HEK293T (cell line): ENCODE measurements around the gene CNPPD1.

Experiments used
- CTCF ChIA-PET: fragments of 350-600 bp; formaldehyde crosslinking; extraction: SDS; loops from one replicate; lab custom pipeline; 2021; ENCODE audit warnings: antibody characterized with exemption, inconsistent platforms; lab: Yijun Ruan, JAX
- POLR2A ChIA-PET: fragments of 350-600 bp; formaldehyde crosslinking; extraction: SDS; loops from one replicate; lab custom pipeline; 2020; ENCODE audit warnings: antibody characterized with exemption, inconsistent platforms; lab: Yijun Ruan, JAX
- DNase-seq: peaks from one replicate; pipeline ENCODE4 v3.0.0; 2012; ENCODE audit warnings: mixed read lengths; ENCODE audit errors: extremely low spot score
- ARNT ChIP-seq: fragments of 450-650 bp; IDR thresholded peaks from 2 replicates; pipeline ENCODE4 v1.6.1; 2017; ENCODE audit warnings: mild to moderate bottlenecking
- BHLHE40 ChIP-seq: fragments of 450-650 bp; IDR thresholded peaks from 2 replicates; pipeline ENCODE4 v1.6.1; 2016; ENCODE audit warnings: mild to moderate bottlenecking, moderate library complexity, borderline replicate concordance
- CTBP1 ChIP-seq: fragments of 450-650 bp; IDR thresholded peaks from 2 replicates; pipeline ENCODE4 v1.6.1; 2016; ENCODE audit warnings: borderline replicate concordance
- ELF4 ChIP-seq: fragments of 450-650 bp; IDR thresholded peaks from 2 replicates; pipeline ENCODE4 v1.6.1; 2017; ENCODE audit warnings: antibody characterized with exemption
- FOXA1 ChIP-seq: fragments of 450-650 bp; IDR thresholded peaks from 2 replicates; pipeline ENCODE4 v1.6.1; 2016; ENCODE audit warnings: mild to moderate bottlenecking
- FOXK2 ChIP-seq: fragments of 450-650 bp; IDR thresholded peaks from 2 replicates; pipeline ENCODE4 v1.6.1; 2016; ENCODE audit warnings: mild to moderate bottlenecking
- FOXM1 ChIP-seq: fragments of 450-650 bp; IDR thresholded peaks from 2 replicates; pipeline ENCODE4 v1.6.1; 2017; ENCODE audit warnings: mild to moderate bottlenecking, borderline replicate concordance
- HDGF ChIP-seq: fragments of 450-650 bp; IDR thresholded peaks from 2 replicates; pipeline ENCODE4 v1.6.1; 2017; ENCODE audit warnings: antibody characterized with exemption, borderline replicate concordance
- L3MBTL2 ChIP-seq: fragments of 450-650 bp; conservative IDR thresholded peaks from 2 replicates; pipeline ENCODE4 v1.6.1; 2016; ENCODE audit warnings: mild to moderate bottlenecking
- LEF1 ChIP-seq: fragments of 450-650 bp; IDR thresholded peaks from 2 replicates; pipeline ENCODE4 v1.6.1; 2017; ENCODE audit warnings: mild to moderate bottlenecking, borderline replicate concordance
- NFRKB ChIP-seq: fragments of 450-650 bp; IDR thresholded peaks from 2 replicates; pipeline ENCODE4 v1.6.1; 2016; ENCODE audit warnings: mild to moderate bottlenecking, moderate library complexity
- SP1 ChIP-seq: fragments of 450-650 bp; IDR thresholded peaks from 2 replicates; pipeline ENCODE4 v1.6.1; 2017
- SUZ12 ChIP-seq: fragments of 450-650 bp; IDR thresholded peaks from 2 replicates; pipeline ENCODE4 v1.6.1; 2016; ENCODE audit warnings: mild to moderate bottlenecking
- TARDBP ChIP-seq: fragments of 450-650 bp; IDR thresholded peaks from 2 replicates; pipeline ENCODE4 v1.6.1; 2016
- ZNF384 ChIP-seq: fragments of 450-650 bp; IDR thresholded peaks from 2 replicates; pipeline ENCODE4 v1.6.1; 2016
- TF ChIP-seq, protein P1 (sequence below): fragments of 450-650 bp; IDR thresholded peaks from 2 replicates; pipeline ENCODE4 v1.6.1; 2016

The CNPPD1 gene

DNA sequence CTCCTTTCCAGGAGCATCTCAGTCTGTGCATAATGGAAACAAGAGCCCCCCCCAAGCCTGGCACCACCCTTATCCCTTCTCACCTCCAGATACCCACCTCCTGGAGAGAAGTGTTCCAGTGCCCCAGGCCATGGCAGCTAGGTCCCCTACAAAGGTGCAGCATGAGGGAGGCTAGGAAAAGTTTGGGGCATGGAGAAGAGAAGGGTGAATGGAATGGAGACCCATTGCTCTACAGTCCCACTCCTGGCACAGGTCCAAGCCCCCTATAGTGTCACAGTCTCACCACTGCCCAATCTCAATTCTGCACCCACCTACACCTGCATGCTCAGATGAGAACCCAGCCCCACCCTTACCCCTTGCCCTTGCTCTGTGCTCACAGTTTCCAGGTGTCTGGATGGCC is 7.8 kb downstream of the CNPPD1 start:
- CTCF ChIA-PET, result no interaction called here
- no peak for DNase-seq
- TF ChIP-seq ELF4 (no peak), SUZ12 (no peak), HDGF (no peak), L3MBTL2 (no peak), FOXK2 (no peak), CTBP1 (no peak), ARNT (no peak), TARDBP (no peak)
- TF ChIP-seq, protein P1, sequence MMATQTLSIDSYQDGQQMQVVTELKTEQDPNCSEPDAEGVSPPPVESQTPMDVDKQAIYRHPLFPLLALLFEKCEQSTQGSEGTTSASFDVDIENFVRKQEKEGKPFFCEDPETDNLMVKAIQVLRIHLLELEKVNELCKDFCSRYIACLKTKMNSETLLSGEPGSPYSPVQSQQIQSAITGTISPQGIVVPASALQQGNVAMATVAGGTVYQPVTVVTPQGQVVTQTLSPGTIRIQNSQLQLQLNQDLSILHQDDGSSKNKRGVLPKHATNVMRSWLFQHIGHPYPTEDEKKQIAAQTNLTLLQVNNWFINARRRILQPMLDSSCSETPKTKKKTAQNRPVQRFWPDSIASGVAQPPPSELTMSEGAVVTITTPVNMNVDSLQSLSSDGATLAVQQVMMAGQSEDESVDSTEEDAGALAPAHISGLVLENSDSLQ, result no peak
- POLR2A ChIA-PET, result no interaction called here

DNA sequence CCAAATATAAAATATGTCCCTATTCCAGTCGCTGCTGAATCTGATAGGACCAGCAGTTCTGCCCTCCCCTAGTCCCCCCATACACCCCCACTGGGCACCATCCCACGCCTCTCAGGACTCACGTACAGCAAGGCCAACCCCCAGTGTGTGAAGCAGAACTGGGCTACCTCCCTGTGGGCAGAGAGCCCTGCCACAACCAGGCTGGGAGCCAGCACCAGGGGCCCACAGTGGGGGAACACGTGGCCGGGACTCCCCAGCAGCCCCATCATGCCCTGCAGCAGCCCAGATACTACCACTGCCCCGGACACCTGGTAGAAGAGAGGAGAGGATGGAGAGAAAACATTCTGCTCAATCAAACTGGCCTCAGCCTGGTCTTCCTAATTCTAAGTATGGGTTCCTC is 8.2 kb downstream of the CNPPD1 start:
- TF ChIP-seq BHLHE40 (no peak), HDGF (no peak), SP1 (no peak), L3MBTL2 (no peak), CTBP1 (no peak), SUZ12 (no peak), FOXM1 (no peak), LEF1 (no peak), NFRKB (no peak), ZNF384 (no peak), TARDBP (no peak), ARNT (no peak), ELF4 (no peak), FOXA1 (no peak), FOXK2 (no peak)
- ChIA-PET CTCF (no interaction called here), POLR2A (no interaction called here)
- DNase-seq, result no peak

DNA sequence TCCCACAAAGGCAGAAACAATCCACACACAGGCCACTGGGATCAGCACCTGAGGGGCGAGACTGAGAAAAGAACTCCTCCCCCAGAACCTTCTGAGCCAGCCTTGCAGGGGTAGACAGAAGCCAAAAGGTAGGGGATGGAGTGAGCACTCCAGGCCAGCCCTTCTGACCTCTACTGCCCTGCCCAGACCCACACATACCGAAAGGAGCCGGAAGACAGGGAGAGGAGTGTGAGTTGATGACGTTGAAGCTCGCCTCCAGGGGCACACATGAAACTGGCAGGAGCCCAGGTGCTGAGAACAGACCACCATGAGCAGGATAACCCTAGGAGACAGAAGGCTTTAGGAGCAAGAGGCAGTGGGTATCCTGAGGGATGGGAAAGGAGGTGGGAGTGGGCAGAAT is 8.7 kb downstream of the CNPPD1 start:
- CTCF ChIA-PET, result no interaction called here
- DNase-seq, result no peak
- POLR2A ChIA-PET, result no interaction called here

DNA sequence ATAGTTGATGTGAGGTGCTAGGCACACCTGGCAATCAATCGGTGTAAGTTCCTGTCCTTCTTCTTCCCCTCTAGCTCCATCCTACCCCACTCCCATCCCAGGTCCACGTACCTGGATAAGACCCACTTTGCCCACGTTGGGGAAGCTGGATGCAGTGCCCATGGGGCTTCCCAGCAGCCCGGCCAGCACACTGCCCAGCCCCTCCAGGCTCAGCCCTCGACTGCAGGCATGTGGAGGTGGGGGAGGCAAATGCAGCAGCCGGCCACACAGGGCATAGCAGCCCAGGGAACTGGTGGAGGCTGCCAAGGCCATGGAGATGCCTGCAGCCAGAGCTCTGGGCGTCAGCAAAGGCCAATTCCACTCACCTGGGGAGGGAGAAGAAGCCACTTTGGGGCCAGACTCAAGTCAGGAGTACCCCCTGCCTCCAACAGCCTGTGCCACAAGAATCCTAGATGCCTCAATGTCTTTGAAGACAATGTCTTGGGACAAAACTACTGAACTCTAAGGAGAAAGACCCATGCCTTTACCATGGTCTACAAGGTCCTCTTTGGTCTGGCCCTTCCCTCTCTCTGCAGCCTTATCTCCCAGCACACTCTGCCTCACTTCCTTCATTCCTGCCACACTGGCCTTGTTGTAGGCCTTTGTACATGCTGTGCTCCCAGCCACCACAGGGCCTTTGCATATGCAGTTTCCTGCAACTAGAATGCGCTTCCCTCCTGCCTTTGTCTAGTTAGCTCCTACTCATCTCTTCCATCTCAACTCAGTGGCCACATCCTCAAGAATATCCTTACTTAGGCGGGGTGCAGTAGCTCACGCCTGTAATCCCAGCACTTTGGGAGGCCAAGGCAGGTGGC is 11.4 kb downstream of the CNPPD1 start:
- CTCF ChIA-PET, result no interaction called here
- DNase-seq, result no peak
- POLR2A ChIA-PET, result interaction anchor here (1.4 kb wide), 1 partner anchor 11 kb away, joined by 6 read pairs; the partner anchor contains the start of gene CNPPD1
- TF ChIP-seq FOXK2 (no peak), TARDBP (no peak), HDGF (no peak), NFRKB (no peak), ZNF384 (no peak), LEF1 (no peak), ARNT (no peak), FOXA1 (no peak), SUZ12 (no peak), CTBP1 (no peak), SP1 (no peak), L3MBTL2 (no peak), FOXM1 (no peak), ELF4 (no peak), BHLHE40 (no peak)
- TF ChIP-seq, protein P1, result no peak

More for the DNA sequence above, 8.7 kb downstream of the CNPPD1 start:
- TF ChIP-seq LEF1, result no peak
- no peak for TF ChIP-seq TARDBP
- no peak for TF ChIP-seq CTBP1
- no peak for TF ChIP-seq HDGF
- no peak for TF ChIP-seq FOXK2
- TF ChIP-seq NFRKB, result no peak
- no peak for TF ChIP-seq ELF4
- TF ChIP-seq L3MBTL2, result no peak
- no peak for TF ChIP-seq FOXM1
- no peak for TF ChIP-seq BHLHE40
- no peak for TF ChIP-seq FOXA1
- no peak for TF ChIP-seq ARNT
- TF ChIP-seq, protein P1, result no peak
- no peak for TF ChIP-seq SUZ12
- no peak for TF ChIP-seq ZNF384
- no peak for TF ChIP-seq SP1

GRCh38 chr2:219163156-219163555 is 13.6 kb downstream of the CNPPD1 start:
- ChIA-PET CTCF (no interaction called here), POLR2A (interaction anchor here (0.6 kb wide), 1 partner anchor 13 kb away, joined by 5 read pairs; the partner anchor contains the start of gene CNPPD1)
- TF ChIP-seq LEF1 (no peak), TARDBP (no peak), ZNF384 (no peak), HDGF (no peak), BHLHE40 (no peak), FOXA1 (no peak), SP1 (no peak), FOXK2 (no peak)
- TF ChIP-seq, protein P1, result no peak
- DNase-seq, result no peak
